Measurements from ENCODE around the gene PDIK1L.

Gene PDIK1L

DNA sequence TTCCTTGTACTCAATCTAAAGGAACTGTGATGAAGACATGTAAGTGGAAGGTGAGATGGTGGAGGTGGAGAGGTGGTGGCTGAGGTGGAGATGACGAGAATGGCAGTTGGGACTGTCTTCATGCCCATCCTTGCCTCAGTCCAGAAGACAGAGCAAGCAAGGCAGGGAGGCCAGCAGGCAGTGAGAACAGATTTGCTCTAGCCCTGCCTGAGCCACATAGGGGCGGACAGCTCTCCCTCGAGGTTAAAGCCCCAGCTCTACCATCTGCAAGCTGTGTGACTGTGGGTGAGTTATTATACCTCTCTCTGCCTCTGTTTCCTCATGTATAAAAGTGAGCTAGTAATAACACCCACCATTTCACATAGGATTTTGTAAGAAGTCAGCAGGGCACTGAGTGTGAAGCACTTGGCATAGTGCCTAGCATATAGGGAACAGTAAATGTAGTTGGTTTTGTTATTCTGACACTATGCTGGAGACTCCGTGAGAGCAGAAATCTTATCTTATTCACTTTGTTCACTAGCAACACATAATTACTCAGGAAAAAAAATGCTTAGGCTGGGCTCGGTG lies 42.4 kb downstream of the PDIK1L start:
- no peak for FAIRE-seq
- DNase-seq (ENCODE audit: insufficient read length, low spot score), result no peak

DNA sequence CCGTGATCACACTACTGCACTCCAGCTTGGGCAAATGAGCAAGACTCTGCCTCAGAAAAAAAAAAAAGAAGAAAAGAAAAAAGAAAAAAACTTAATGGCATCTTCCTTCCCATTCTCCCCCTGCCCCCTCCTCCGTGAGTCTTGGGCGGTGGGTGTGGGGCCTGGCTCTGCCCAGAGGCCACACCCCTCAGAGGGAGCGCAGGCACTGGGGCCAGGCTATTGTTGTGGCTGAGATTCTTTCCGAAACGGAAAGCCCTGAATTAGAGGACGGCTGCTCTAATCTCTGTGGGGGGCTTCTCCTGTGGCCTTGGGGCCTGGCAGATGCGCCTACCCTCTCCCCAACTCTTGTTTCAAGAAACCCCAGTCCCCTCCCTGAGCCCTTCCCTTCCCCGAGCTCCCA lies 43.1 kb downstream of the PDIK1L start:
- FAIRE-seq (no peak), DNase-seq (ENCODE audit: insufficient read length, low spot score) (no peak)

DNA sequence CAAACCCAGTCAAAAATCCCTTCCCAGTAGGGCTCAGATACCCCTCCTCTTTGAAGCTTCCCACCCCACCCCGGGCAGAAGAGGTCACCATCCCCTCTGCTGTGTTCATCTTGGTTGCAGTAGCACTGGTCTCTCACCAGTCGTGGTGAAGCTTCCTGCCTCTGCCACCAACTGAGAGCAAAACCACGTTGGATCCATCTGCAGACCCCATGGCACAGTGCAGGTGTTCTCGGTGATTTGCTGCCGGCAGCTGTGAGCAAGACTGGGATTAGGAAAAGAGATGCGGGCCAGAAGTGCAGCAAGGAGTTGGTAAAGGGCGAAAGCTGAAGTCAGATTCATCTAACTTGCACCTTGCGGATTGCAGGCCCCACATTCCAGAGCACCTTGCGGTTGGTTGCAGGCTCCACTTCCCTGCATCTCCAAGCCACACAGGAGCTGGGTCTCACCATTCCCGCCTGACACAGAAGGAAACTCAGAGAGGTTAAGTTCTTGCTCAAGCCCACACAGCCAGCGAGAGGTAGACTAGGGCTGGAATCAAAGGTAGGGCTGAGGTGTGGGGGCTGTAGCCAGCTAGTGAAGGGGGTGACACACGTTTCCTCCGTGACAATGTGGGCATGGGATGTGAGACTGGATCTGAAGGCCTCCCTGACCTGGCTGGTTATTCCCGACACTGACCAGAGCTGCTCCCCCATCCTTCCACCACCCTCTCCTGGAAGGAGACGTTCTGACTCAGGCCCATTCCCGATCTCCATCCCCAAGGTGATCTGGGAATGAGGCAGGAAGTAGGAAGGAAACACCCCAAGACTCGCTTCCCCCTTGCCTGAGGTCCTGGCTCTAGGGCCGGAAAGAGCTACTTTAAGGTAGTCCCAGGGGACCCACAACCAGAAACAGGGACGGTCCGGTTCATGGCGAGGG lies 44.0 kb downstream of the PDIK1L start:
- FAIRE-seq, result no peak

DNA sequence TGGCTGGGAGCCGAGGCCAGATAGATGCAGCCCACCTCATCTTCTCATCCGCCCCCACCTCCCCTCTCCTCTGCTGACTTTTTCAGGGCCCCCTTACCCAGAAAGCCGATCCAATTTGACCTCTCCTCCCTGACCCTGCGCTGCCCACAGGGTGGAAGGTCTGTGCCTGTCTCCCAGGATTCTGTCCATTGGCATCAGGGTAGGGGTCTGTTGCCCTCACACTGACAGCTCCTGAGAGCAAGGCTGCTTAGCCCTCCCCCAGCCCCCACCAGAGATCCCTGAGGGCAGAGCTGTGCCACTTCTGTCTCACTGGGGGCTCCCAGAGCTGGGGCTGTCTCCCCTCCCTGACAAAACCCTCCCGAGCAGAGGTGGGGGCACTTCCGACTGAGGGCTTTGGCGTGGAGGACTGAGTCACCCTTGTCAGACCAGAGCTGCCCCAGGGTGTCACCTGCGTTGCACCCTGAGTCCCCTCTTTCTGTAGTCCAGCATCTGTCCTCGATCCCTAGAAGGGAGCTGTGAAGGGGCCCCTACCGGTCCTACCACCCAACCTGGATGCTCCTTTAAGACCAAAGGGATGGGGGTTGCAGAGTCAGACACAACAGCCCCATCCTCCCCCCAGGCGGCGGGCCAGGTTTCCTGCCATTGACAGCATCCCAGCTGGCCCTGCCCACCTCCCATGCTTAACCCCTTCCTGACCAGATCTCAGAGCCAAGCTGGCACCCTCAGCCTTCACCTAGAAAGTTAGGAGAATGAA lies 44.8 kb downstream of the PDIK1L start:
- DNase-seq (ENCODE audit: insufficient read length, low spot score) (no peak), FAIRE-seq (no peak)

More for the DNA sequence above, 44.0 kb downstream of the PDIK1L start:
- no peak for DNase-seq (ENCODE audit: insufficient read length, low spot score)

DNA sequence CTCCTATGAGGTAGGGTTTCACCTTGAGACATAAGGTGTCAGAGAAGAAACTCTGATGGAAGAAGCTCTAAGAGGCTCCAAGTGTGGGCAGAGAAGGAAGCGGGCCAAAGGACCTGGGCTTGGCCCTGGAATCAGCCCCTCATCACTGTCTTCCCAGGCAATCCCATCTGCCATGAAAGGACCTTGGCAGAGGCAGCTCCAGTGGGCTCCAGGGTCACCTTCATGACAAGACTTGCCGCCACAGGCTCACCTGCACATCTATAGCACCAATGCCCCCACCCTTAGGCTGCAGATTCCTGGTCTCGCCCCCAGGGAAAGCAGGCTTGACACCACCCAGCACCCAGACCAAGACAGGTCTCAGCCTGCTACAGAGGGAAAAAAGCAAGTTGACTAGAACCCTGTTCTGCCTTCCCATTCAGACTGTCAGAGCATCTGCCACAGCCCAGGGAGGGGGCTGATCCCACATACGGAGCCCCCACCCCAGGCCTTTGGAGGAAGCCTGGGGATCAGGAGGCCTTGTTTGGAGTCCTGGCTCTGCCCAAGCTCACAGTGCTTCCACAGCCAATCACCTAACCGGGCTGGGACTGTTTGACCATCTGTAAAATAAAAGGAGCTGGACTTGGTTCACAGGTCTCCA lies 46.8 kb downstream of the PDIK1L start:
- DNase-seq (ENCODE audit: insufficient read length, low spot score) (no peak), FAIRE-seq (no peak)

DNA sequence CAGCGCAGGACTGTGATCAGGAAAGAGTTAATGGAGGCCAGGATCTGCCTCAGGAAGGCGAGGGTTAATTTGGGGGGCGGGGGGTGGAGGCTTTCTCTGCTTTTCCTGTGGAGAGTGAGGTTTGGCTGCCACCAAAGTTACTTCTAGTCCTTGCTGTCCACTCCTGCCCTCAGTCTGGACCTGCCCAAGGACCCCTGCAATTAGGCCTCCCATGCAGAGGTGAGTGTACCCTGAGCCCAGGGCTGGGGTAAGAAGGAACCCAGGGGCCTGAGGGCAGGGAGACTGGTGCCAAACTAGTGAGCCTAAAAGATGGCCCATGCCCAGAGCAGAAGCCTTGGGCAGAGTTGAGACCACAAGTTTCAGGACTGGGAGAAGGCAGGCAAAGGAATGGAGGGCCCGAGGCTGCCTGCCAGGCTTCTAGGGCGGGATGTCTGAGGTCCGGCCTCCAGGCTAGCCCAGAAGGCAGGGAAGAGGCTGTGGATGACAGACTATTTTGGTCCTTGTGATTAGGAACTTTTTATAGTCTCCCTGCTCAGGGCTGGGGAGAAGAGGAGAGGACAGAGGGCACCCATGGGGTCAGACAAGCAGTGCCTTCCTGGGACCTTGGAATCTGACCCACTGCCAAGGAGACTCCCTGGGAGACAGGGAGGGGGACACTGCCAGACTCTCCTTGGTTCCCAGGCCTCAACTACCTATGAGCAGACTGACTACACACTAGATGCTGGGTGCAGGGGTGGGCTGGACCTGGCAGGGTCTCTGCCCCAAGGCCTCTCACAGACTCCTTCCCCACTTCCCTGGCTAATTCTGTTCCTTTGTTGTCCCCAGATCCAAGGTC lies 47.5 kb downstream of the PDIK1L start, which contains the start of gene FAM110D:
Gene FAM110D (plus strand): TSS at position 172 of the 835 bp plus-strand sequence. CDS start 2,213 bp downstream, outside the sequence.
- DNase-seq (ENCODE audit: insufficient read length, low spot score) (no peak), FAIRE-seq (no peak)

DNA sequence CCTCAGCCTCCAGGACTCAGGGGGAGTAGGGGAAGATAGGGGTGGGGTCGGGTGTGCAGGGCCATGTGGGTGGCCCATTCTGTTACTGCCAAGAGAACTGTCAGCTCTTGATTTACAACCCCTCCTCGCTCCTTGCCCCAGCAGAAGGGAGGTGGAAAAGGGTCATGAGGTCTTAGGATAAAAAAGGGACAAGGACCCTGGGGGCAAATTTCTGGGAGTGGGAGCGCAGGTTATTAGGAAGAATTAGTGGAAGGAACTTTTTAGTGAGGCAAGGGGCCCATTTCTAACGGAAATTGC lies 48.1 kb downstream of the PDIK1L start:
- DNase-seq (ENCODE audit: insufficient read length, low spot score) (no peak), FAIRE-seq (no peak)

DNA sequence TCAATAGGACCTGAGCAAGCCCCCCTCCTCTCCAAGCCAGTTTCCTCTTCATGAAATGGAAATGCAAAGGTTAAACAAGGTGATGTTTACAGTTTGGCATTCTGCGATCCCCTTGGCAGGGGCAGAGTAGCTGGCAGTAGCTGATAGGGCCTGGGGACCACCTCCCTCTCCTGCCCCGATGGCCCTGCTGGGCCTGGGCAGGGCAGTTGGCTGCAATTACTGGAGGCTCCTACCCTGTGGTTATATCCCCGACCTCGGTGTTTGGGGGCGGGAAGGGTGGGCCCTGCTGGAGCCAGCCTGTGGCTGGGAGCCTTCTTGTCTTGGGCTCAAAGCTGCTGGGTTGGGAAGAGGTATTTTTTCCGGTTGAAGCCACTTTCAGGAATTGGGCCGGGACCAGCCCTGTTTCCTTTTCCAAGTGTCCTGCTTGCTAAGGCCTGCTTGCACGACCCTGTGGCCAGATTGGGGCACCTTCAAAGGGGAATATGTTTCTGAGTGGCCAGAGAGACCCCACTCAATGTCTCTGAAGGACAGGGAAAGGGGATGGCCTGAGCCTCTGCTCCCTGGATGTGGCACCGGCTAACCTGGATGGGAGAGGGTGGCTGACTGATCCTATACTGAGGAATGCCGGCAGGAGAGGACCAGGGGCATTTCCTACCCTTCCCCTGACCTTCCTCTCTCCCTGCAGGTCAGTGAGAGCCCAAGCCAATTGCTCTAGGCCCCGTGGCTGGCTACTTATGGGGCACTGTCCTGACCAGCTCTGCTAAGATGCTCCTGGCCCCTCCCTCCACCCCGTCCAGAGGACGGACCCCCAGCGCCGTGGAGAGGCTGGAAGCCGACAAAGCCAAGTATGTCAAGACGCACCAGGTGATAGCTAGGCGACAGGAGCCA lies 49.1 kb downstream of the PDIK1L start:
- FAIRE-seq, result no peak
- no peak for DNase-seq (ENCODE audit: insufficient read length, low spot score)

DNA sequence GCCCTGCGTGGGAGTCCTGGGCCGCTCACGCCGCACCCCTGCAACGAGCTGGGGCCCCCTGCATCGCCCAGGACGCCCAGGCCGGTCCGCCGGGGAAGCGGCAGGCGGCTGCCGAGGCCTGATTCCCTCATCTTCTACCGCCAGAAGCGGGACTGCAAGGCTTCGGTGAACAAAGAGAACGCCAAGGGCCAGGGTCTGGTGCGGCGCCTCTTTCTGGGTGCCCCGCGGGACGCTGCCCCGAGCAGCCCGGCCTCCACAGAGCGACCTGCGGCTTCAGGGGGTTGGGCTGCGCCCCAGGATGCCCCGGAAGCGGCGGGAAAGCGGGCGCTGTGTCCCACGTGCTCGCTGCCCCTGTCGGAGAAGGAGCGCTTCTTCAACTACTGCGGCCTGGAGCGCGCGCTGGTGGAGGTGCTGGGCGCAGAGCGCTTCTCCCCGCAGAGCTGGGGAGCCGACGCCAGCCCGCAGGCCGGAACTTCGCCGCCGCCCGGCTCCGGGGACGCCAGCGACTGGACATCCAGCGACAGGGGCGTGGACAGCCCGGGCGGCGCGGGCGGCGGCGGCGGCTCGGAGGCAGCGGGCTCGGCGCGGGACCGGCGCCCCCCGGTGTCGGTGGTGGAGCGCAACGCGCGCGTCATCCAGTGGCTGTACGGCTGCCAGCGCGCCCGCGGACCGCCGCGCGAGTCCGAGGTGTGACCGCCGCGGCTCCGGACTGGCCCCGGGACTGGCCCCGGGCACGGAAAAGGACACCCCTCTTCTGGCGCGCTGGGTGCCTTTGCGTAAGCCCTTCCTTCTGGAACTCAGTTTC lies 50.0 kb downstream of the PDIK1L start:
- FAIRE-seq (no peak), DNase-seq (ENCODE audit: insufficient read length, low spot score) (no peak)

DNA sequence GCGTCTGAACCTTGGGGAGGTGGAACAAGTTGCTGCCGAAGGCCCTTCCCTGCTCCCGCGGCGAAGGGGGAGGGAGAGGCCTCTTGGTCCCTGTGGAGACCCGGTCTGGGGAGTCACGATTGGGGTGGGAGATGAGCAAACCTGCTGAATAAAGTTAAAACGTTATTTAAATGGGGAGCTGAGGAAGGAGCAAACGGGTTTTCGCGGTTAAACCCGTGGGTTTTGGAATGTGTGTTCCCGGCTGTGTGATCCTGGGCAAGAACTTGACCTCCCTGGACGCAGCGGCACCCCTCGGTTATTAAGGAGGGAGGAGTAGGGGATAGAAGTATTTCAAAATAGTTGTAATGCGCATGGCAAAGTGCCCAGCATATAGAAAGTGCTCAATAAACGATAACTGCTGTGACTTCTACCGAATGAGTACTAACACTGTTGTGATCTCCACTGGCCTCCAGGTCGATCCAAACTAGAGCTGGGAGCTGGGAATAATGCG lies 50.6 kb downstream of the PDIK1L start:
- peak; percentile 4 for FAIRE-seq

DNA sequence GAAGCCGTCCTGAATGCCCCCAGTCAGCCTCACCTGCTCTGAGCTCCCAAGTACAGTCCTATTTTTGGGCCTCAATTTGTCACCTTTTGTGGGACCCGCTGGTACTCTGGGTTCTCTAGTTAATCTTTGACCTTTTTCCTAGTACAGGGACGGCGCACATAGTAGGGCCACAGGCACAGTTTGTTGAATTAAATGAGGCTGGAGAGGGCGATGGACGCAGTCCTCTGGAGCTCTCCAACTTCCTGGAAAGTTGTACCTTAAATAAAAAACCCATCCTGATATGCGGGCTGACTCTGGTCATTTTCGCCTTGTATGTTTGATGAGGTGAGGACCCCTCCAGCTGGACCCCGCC lies 52.0 kb downstream of the PDIK1L start:
- DNase-seq (ENCODE audit: insufficient read length, low spot score) (no peak), FAIRE-seq (no peak)

More for the DNA sequence above, 50.6 kb downstream of the PDIK1L start:
- no peak for DNase-seq (ENCODE audit: insufficient read length, low spot score)

DNA sequence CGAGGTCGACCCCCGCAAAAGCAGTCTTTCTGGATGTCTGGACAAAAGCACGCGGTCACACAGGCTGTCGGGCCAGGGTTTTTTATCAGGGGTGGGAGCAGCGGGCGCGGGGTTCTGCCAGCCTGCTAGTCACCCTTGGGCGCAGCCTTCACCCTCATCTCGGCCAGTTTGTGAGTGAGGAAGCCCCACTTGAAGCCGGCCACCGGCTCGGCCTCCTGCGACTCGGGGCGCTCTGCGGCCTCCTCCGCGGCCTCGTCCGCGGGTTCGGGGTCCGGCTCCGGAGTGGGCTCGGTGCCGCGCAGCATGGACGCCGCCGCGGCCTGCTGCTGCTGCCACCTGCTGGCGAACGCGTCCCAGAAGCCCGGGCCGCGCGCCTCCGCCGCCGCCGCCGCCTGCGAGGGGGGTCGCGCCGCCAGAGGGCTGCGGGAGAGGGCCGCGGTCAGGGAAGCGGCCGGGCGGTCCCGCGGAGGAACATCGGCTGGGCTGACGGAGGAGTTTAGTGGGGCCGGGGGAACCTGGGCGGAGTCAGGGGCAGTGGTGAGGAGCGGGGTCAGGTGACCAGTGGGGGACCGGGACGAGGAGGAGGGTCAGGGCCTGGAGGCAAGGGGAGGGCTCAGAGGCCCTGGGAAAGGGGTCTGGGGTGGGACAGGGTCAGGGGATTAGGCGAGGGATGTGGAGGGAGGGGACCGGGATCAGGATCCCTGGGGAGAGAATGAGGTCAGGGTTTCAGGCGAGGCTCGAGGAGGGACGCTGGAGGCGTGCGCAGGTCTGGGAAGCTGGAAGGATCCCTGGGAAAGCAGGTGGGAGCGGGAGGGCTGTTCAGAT lies 52.6 kb downstream of the PDIK1L start:
- no peak for DNase-seq (ENCODE audit: insufficient read length, low spot score)
- no peak for FAIRE-seq

DNA sequence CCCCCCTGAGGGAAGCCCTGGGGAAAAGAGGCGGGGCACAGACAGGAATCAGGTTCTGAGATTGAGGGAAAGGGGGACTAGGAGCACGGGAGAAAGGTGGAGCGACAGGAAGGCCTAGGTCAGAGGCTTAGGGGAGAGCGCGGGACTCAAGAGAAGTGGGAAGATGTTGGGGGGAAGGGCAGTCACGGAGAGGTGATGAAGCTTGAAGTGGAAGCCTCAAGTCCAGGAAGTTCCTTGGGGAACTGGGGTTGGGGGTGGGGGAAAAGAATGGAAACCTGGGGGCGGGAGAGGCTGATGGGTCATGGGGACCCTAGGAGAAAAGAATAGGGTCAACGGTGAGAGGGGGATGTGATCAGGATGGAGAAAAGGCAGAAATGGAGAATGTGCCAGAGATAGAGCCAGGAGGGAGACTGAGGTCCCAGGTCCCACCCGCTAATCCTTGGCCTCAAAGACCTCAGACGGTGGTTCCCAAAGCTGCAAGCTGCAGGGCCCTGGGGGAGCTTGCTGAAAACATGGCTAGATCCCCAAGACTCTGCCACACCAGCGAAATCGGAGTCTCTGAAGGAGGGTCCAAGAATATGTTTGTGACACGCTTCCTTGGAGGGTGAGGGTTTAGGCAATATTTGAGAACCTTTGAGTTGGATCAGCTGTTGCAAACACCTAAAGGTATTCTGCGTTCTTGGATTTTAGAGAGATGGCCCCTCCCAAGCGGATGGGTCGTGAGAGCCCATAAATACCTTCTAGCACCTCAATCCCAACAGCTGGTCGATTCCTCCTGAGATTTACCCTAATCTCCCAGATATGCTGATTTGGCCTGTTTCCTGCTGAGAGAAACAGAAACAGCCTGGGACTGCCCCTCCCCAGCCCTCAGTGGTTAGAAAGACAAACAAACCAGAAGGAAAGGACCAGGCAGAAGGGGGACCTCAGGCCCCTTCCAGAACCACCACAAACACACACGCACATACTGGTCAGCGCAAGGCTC lies 53.5 kb downstream of the PDIK1L start:
- FAIRE-seq, result no peak
- no peak for DNase-seq (ENCODE audit: insufficient read length, low spot score)

DNA sequence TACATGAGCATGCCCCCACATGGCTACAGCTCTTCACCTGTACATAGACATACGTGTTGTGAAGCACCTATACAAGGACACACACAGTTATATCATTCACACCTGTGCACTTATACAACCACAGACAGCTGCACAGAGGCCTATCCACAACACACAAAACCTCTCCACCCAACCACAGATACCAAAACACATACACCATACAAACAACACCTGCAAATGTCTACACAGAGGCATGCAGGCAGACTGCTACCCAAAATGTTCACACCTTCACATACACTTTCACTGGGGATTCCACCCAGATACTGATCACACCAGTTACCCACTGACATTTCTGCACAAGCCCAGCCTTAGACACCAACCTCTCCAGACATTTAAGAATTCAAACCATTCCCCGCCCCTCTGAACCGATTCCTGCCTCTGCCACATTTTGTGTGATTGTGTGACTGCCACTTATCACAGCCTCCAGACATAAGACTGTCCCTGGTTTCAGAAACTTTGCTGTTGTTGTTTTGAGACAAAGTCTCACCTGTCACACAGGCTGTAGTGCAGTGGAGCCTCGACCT lies 55.2 kb downstream of the PDIK1L start:
- DNase-seq (ENCODE audit: insufficient read length, low spot score) (no peak), FAIRE-seq (no peak)

DNA sequence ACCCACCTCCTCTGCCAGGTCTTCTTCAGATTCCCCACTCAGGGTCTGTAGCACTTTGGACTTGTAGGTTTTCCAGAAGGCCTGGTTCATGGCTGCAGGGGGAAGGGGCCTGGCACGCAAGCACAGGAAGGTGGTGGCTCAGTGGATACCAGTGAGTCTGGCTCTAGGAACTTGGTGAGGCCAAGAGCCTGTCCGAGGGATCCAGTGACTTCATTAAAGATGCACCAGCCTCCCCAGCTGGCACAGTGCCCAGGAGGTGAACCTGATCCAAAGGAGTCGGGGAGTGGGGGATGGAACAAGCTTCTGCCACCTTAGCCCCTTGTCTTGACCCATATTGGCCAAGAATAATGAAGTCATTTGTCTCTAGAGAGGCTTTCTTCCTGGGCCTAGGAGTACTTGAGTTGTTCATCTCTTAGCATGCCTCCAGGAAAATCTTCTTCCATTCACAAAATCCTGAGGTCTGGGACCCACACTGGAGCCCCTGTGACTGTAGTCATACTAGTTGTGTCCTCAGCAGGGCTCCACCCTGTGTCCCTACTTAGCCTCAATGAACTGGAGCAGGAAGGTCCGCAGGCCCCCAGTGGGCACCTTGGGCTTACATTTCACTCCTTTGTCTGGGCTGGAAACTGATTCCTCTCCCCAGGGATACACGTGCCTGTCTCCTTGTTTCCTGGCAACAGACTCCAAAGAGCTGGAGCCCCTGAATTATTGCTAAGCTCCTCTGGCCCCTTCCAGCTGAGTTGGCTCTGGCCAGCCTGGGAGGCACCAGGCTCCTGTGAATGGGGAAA lies 57.0 kb downstream of the PDIK1L start, which contains the start of gene C1orf232:
Gene C1orf232 (minus strand): TSS at position 554 of the 788 bp plus-strand sequence. CDS start 464 bp downstream, at position 90.
- no peak for DNase-seq (ENCODE audit: insufficient read length, low spot score)
- FAIRE-seq, result no peak
